Adrenal gland (tissue), 5 donors: ENCODE data around the gene AKT3.

Source experiments
- POLR2A ChIP-seq, 2 donors: fragments of 450-650 bp; IDR thresholded peaks; one replicate each; pipeline ENCODE4 v1.6.1; 2017; ENCODE audit warnings: antibody characterized with exemption in 2 of 2, mild to moderate bottlenecking in 2 of 2, moderate library complexity in 1 of 2
- TF ChIP-seq, protein P1 (sequence below), 6 experiments: fragments of 450-650 bp in 4 of 6; fragments of 200-600 bp in 2 of 6; sonication (generic) in 1 of 6; IDR thresholded peaks; 1 replicate in 5 of 6; 2 replicates in 1 of 6; pipeline versions ENCODE4 v1.5.1 to v1.8.0; 2016 to 2021; ENCODE audit warnings: antibody characterized with exemption in 6 of 6, mild to moderate bottlenecking in 2 of 6, moderate library complexity in 1 of 6
- donor health status: DM: no; HTN: no; CAD: no.

DNA sequence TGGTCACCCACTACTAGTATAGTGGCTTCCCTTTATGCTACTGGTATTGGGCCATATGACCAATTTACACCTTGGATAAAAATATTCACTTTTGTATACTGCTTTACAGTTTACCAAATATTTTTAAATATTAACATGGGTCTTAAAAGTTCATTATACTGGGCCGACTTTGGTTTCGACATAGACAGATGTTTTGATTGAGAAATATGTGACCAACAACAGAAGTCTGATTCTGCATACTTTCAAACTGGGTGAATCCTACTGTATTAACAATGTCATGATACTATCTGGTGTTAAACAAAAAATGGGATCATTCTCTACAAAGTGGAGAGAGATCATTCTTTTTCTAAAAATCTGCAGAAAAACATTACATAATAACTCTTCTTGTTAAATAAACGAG is 134.8 kb downstream of the AKT3 start:
- TF ChIP-seq, protein P1, sequence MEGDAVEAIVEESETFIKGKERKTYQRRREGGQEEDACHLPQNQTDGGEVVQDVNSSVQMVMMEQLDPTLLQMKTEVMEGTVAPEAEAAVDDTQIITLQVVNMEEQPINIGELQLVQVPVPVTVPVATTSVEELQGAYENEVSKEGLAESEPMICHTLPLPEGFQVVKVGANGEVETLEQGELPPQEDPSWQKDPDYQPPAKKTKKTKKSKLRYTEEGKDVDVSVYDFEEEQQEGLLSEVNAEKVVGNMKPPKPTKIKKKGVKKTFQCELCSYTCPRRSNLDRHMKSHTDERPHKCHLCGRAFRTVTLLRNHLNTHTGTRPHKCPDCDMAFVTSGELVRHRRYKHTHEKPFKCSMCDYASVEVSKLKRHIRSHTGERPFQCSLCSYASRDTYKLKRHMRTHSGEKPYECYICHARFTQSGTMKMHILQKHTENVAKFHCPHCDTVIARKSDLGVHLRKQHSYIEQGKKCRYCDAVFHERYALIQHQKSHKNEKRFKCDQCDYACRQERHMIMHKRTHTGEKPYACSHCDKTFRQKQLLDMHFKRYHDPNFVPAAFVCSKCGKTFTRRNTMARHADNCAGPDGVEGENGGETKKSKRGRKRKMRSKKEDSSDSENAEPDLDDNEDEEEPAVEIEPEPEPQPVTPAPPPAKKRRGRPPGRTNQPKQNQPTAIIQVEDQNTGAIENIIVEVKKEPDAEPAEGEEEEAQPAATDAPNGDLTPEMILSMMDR (IDR thresholded peaks at IDR 0.05), result no peak
- TF ChIP-seq POLR2A (IDR thresholded peaks at IDR 0.05), result no peak
